Cardiac fibroblast (primary cell): ENCODE results near the gene ABCC3.

Source experiments
- DNase-seq, 2 donors: peaks; one replicate each; pipeline versions ENCODE4 v3.0.0 to v3.0.0-alpha.2; 2010; ENCODE audit warnings: low read depth in 2 of 2
- H3K4me3 ChIP-seq, 2 donors: replicated peaks in 1 of 2; 1 replicate in 1 of 2; 2 replicates in 1 of 2; pipeline ENCODE4 v1.5.1; 2011; ENCODE audit warnings: low read depth in 2 of 2, low read length in 2 of 2, mild to moderate bottlenecking in 2 of 2, moderate library complexity in 1 of 2
- TF ChIP-seq, protein P1 (sequence below): IDR thresholded peaks from one replicate; pipeline ENCODE4 v1.5.1; 2011; ENCODE audit warnings: low read depth, mild to moderate bottlenecking, low read length, inconsistent platforms

The ABCC3 gene

DNA sequence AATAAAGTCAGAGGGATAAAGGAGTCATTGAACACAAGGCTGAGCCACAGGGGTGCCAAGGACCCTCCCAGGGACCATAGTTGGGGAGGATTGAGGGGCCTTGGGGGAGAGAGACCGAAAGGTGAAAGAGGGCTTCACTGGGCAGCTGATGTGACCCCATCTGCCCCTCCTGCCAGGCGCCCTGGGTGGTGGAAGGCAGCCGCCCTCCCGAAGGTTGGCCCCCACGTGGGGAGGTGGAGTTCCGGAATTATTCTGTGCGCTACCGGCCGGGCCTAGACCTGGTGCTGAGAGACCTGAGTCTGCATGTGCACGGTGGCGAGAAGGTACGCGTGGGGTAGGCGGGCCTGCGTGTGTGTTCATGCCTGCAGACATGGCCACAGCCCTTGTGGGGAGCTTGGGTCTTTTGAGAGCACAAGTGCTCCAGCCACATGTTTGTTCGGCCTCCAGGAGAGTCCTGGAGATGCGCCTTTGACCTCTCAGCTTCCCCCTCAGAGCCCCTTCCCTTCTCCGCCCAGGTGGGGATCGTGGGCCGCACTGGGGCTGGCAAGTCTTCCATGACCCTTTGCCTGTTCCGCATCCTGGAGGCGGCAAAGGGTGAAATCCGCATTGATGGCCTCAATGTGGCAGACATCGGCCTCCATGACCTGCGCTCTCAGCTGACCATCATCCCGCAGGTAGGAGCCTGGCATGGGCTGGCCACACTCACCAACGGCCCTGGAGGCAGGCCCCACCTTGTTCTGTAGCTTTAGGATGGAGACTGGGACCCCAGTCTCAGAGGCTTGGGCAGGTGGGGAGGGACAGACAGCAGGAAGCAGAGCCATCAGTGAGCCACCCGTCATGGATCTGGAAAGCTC, 49.0 kb downstream of the ABCC3 start:
- DNase-seq, result no peak
- TF ChIP-seq, protein P1, sequence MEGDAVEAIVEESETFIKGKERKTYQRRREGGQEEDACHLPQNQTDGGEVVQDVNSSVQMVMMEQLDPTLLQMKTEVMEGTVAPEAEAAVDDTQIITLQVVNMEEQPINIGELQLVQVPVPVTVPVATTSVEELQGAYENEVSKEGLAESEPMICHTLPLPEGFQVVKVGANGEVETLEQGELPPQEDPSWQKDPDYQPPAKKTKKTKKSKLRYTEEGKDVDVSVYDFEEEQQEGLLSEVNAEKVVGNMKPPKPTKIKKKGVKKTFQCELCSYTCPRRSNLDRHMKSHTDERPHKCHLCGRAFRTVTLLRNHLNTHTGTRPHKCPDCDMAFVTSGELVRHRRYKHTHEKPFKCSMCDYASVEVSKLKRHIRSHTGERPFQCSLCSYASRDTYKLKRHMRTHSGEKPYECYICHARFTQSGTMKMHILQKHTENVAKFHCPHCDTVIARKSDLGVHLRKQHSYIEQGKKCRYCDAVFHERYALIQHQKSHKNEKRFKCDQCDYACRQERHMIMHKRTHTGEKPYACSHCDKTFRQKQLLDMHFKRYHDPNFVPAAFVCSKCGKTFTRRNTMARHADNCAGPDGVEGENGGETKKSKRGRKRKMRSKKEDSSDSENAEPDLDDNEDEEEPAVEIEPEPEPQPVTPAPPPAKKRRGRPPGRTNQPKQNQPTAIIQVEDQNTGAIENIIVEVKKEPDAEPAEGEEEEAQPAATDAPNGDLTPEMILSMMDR, result no peak
- no peak overlapping the region for H3K4me3 ChIP-seq

DNA sequence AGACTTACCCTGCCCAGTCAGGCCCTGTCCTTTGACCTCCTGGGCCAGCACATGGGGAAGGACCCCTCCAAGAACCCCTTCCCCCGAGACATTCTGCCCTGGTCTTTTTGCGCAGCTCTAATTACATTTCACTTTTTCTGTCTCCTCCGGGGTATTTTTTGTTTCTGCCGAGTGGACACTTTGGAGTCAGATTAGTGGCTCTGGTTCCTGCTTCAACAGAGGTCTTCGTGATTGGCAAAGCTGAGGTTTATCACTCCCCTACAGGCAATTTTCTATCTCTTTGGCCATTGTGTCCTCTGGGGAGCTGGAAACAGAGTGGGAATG, 49.6 kb downstream of the ABCC3 start:
- DNase-seq, result no peak
- TF ChIP-seq, protein P1, result no peak
- H3K4me3 ChIP-seq, result no peak overlapping the region

DNA sequence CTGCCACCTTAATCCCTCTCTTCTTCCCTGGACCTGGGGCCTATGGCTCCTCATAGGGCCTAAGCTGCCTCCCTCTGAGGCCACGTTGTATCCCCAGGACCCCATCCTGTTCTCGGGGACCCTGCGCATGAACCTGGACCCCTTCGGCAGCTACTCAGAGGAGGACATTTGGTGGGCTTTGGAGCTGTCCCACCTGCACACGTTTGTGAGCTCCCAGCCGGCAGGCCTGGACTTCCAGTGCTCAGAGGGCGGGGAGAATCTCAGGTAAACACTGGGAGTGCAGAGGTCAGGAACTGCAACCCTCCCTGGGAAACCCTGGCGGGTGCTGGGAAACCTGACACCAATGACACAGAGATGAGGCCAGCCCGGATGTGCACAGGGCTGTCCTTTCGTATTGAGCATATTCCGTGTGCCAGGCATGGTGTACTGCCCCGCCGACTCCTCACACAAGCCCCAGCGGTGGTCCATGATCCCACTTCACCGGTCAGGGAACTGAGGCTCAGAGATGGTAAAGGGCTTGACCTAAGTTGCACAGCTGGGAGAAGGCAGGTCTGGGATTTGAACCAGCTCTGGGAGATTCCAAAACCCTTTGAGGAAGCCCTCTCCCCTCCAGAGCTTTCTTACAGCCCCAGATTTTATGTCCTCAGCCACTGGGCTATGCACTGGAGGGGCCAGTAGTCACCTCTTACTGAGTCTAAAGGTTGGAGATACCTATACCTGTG, 50.1 kb downstream of the ABCC3 start:
- no peak overlapping the region for H3K4me3 ChIP-seq
- TF ChIP-seq, protein P1, result no peak
- no peak for DNase-seq

GRCh38 chr17:50685334-50685665, 50.6 kb downstream of the ABCC3 start:
- DNase-seq, result no peak
- H3K4me3 ChIP-seq, result no peak overlapping the region
- TF ChIP-seq, protein P1, result no peak

DNA sequence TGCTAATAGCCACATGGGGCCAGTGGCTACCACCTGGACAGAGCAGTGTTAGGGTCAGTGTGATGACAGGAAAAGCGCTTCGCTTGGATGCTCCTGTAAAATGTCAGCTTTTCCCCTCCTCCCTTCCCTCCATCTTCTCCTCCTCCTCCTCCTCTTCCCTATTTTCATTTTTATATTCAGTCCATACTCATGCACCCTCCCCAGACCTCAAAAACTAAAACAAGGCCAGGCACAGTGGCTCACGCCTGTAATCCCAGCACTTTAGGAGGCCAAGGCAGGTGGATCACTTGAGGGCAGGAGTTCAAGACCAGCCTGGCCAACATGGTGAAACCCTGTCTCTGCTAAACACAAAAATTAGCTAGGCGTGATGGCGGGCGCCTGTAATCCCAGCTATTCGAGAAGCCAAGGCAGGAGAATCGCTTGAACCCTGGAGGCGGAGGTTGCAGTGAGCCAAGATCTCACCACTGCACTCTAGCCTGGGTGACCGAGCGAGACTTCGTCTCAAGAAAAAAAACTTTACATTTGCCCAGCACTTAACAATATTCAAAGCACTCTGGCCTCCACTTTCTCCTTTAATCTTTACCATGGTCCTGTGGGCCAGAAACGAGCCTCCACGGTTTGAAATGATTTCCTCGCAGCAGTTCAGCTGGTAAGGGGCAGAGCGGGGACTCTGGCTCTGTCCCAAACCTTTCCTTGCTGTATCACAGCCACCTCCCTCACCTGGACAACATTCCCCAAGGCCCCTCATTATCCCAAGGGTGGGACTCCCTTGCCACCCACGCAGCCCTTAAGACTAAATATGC, 51.2 kb downstream of the ABCC3 start:
- DNase-seq, result no peak
- H3K4me3 ChIP-seq, result no peak overlapping the region
- TF ChIP-seq, protein P1, result no peak

GRCh38 chr17:50686494-50687199, 52.0 kb downstream of the ABCC3 start:
- peak; percentile 48 to 81 for DNase-seq

More at GRCh38 chr17:50686494-50687199, 52.0 kb downstream of the ABCC3 start:
- H3K4me3 ChIP-seq, result no peak overlapping the region
- TF ChIP-seq, protein P1, result no peak
